ENCODE results near the gene C12orf75. TPM values are rescaled to one million over a fixed set of nuclear protein-coding genes. Genes with fewer than 3 reads are reported as not detected.
A peak's percentile ranks its signal among the peaks of the same experiment; 100 is the strongest.

Gene C12orf75
- total RNA-seq, 1 donor from 2014 or later: 40.4 TPM

DNA sequence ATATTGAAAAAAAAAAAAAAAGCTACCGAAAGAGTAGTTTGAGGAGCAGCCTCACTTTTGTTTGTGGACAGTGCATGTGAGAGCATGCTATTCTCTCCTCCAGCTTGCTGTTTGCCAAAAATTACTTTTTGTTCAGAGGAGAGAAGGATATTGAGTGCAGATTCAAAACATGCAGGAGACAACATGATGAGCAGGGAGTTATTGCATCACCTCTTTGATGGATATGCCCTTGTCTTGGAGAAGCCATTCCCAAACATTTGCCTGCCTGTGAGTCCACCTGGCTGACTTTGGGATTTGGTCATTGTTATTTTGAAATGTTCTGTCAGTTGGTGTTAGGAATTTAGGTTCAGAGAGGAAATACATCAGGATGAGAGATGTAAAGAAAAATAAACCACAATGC, 2.4 kb downstream of the C12orf75 start:
- Mint-ChIP-seq H3K4me1 (peaks cover 53% of the 10 kb centered on the region), H3K27ac (ENCODE audit: unreplicated experiment) (no peak overlapping the region), H3K4me3 (peak overlapping the region; percentile 58), H3K9me3 (no peaks in the 10 kb centered on the region), H3K36me3 (ENCODE audit: low read depth) (peaks cover 4% of the 10 kb centered on the region), H3K27me3 (ENCODE audit: low read depth) (no peaks in the 10 kb centered on the region)
- no peak for DNase-seq (ENCODE audit: low read depth, low spot score)
- no peak for TF ChIP-seq CTCF (conservative IDR thresholded peaks at IDR 0.05)

DNA sequence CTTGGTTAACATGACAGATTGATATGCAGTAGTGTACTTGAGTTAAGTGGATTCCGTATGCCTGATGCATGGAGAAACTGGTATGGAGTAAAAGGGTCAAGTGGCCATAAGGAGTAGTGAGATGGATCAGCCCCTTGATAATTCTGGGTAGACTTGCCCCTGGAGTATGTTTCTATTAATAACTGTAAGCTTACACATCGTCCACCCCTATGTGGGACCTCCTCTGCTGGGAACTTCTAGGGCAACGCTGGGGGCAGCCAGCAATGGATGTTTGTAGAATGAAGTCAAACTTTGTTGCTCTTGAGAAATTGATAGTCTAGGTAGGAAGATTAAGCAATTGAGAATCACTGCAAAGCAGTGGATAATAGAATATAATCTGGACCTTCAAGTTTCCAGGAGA, 3.5 kb downstream of the C12orf75 start:
- Mint-ChIP-seq H3K27me3 (ENCODE audit: low read depth) (no peaks in the 10 kb centered on the region), H3K27ac (ENCODE audit: unreplicated experiment) (no peak overlapping the region), H3K4me3 (peak overlapping the region; percentile 58), H3K4me1 (peaks cover 53% of the 10 kb centered on the region), H3K9me3 (peaks cover 4% of the 10 kb centered on the region), H3K36me3 (ENCODE audit: low read depth) (peaks cover 9% of the 10 kb centered on the region)
- no peak for TF ChIP-seq CTCF (conservative IDR thresholded peaks at IDR 0.05)
- DNase-seq (ENCODE audit: low read depth, low spot score): no peak

DNA sequence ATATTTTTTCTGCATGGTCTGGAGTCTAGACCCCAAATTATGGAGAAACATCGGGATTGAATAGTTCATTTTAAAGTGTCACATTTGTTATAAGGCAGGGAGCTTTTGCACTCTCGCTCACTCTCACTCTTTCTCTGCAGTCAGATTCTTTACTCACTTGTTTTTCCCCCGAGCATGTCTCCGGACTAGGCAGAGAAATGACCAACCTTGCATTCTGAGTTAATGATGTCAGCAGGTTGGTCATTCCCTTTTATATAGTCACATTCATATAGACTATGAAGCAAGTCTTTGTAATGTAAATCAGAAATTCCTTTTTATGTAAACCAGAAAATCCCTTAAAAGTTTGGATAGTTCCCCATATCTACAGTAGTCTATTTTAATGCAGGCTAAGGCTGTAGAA, 4.1 kb downstream of the C12orf75 start:
- no peaks in the 10 kb centered on the region for H3K27me3 Mint-ChIP-seq (ENCODE audit: low read depth)
- peaks cover 4% of the 10 kb centered on the region for H3K9me3 Mint-ChIP-seq
- H3K27ac Mint-ChIP-seq (ENCODE audit: unreplicated experiment): no peak overlapping the region
- peak overlapping the region; percentile 58 for H3K4me3 Mint-ChIP-seq
- peaks cover 53% of the 10 kb centered on the region for H3K4me1 Mint-ChIP-seq
- no peak for DNase-seq (ENCODE audit: low read depth, low spot score)
- TF ChIP-seq CTCF (conservative IDR thresholded peaks at IDR 0.05): no peak
- peaks cover 9% of the 10 kb centered on the region for H3K36me3 Mint-ChIP-seq (ENCODE audit: low read depth)

DNA sequence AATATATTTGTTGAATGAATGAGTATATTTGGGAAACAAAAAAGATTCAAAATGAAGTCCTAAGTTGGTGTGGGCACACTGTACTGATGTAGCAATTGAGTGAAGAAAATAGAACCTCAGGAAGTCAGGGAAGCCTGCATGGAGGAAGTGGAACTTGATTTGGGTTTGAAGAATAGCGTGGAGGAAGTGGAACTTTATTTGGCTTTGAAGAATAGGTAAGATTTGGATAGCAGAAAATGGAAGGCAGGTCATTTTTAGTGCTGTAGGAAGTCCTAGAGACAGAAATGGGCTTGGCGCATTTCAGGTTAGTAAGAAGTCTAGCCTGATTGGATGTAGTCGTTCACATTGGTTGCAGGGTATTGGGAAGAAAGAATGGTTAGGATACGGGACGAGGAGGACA, 5.4 kb downstream of the C12orf75 start:
- no peak for DNase-seq (ENCODE audit: low read depth, low spot score)
- Mint-ChIP-seq H3K4me1 (peaks cover 48% of the 10 kb centered on the region), H3K27me3 (ENCODE audit: low read depth) (no peaks in the 10 kb centered on the region), H3K36me3 (ENCODE audit: low read depth) (peaks cover 15% of the 10 kb centered on the region), H3K27ac (ENCODE audit: unreplicated experiment) (no peak overlapping the region), H3K9me3 (peaks cover 9% of the 10 kb centered on the region), H3K4me3 (no peak overlapping the region)
- TF ChIP-seq CTCF (conservative IDR thresholded peaks at IDR 0.05): no peak

DNA sequence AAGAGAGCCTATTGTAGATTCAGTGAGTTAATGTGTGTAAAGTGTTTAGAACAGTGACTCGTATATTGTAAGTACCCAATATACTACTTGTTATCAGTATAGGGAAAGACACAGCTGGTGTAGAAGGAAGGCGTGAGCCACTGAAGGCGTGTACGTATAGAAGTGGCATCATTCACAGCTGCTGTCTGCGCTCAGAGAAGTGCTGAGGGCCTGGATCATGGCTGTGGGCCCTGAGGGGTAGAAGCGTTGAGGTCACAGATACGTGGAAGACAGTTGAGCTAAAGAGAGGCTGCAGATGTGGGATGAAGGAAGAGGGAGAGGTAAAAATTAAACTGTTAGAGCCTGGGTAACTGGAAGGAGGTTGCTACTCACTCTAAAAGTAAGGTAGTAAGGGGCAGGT, 5.9 kb downstream of the C12orf75 start:
- H3K4me3 Mint-ChIP-seq: no peak overlapping the region
- peaks cover 9% of the 10 kb centered on the region for H3K9me3 Mint-ChIP-seq
- H3K27me3 Mint-ChIP-seq (ENCODE audit: low read depth): no peaks in the 10 kb centered on the region
- peaks cover 18% of the 10 kb centered on the region for H3K36me3 Mint-ChIP-seq (ENCODE audit: low read depth)
- DNase-seq (ENCODE audit: low read depth, low spot score): no peak
- TF ChIP-seq CTCF (conservative IDR thresholded peaks at IDR 0.05): no peak
- peaks cover 46% of the 10 kb centered on the region for H3K4me1 Mint-ChIP-seq
- peak overlapping the region; percentile 92 for H3K27ac Mint-ChIP-seq (ENCODE audit: unreplicated experiment)

DNA sequence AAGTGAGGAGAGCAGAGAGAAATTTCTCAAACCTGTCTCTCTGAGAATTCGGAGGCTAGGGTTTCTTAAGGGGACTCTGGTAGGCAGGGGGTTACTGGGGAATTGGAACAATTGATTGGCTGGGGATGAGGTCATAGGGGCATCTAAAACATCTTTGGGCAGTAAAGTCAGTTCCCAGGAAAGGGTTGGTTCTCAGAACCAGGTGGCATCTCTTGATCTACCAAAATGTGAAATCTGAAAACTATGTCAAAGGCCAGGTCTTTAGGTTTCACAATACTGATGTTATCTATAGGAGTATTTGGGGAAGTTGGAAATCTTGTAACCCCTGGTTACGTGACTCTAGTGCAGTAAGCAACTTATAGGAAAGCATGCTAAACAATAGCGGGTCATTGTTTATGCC, 6.9 kb downstream of the C12orf75 start:
- peak overlapping the region; percentile 35 for H3K4me3 Mint-ChIP-seq
- H3K36me3 Mint-ChIP-seq (ENCODE audit: low read depth): peaks cover 25% of the 10 kb centered on the region
- H3K27ac Mint-ChIP-seq (ENCODE audit: unreplicated experiment): no peak overlapping the region
- H3K4me1 Mint-ChIP-seq: peaks cover 38% of the 10 kb centered on the region
- peaks cover 9% of the 10 kb centered on the region for H3K9me3 Mint-ChIP-seq
- no peaks in the 10 kb centered on the region for H3K27me3 Mint-ChIP-seq (ENCODE audit: low read depth)
- no peak for TF ChIP-seq CTCF (conservative IDR thresholded peaks at IDR 0.05)
- DNase-seq (ENCODE audit: low read depth, low spot score): no peak

All from neural crest cell (in vitro differentiated cells).